Endodermal cell (in vitro differentiated cells): ENCODE data around the gene TMEM240. TPM values are rescaled to one million over a fixed set of nuclear protein-coding genes. Genes with fewer than 3 reads are reported as not detected.
"Not testable (repeated sequence)": the region's sequence is repeated elsewhere in the genome, so short reads cannot be mapped to it uniquely, and the experiment has no call there.

Experiments used
- DNase-seq: peaks from one replicate; pipeline ENCODE4 v3.0.0-alpha.2; 2017
- H3K27ac ChIP-seq: 2 replicates; pipeline ENCODE4 v1.5.1; 2013; ENCODE audit warnings: mild to moderate bottlenecking, low read depth, low read length, moderate library complexity
- H3K27me3 ChIP-seq: 2 replicates; pipeline ENCODE4 v1.6.1; 2013; ENCODE audit warnings: mild to moderate bottlenecking, low read length, moderate library complexity; ENCODE audit not compliant: insufficient read depth, control insufficient read depth, poor library complexity, severe bottlenecking
- H3K36me3 ChIP-seq: 2 replicates; pipeline ENCODE4 v1.7.0; 2013; ENCODE audit warnings: mild to moderate bottlenecking, low read length, moderate library complexity; ENCODE audit not compliant: control insufficient read depth, insufficient read depth
- H3K4me1 ChIP-seq: one replicate; pipeline ENCODE4 v1.7.0; 2013; ENCODE audit warnings: low read length; ENCODE audit not compliant: control insufficient read depth, insufficient read depth
- H3K4me3 ChIP-seq: 2 replicates; pipeline ENCODE4 v1.5.1; 2013; ENCODE audit warnings: mild to moderate bottlenecking, low read length, moderate library complexity
- H3K9ac ChIP-seq: 2 replicates; pipeline ENCODE4 v1.6.1; 2013; ENCODE audit warnings: mild to moderate bottlenecking, low read length, moderate library complexity; ENCODE audit not compliant: poor library complexity, severe bottlenecking; ENCODE audit errors: extremely low read depth
- H3K9me3 ChIP-seq: 2 replicates; pipeline ENCODE4 v1.6.1; 2013; ENCODE audit warnings: mild to moderate bottlenecking, low read length, moderate library complexity; ENCODE audit not compliant: control insufficient read depth
- H3K27ac Mint-ChIP-seq: 2 replicates; pipeline ENCODE4 v1.8.0; 2020; ENCODE audit warnings: mixed read lengths
- H3K27me3 Mint-ChIP-seq: 2 replicates; pipeline ENCODE4 v1.8.0; 2021; ENCODE audit warnings: mild to moderate bottlenecking, mixed read lengths; ENCODE audit not compliant: insufficient read depth
- H3K36me3 Mint-ChIP-seq: 2 replicates; pipeline ENCODE4 v1.8.0; 2020; ENCODE audit warnings: low read depth, mixed read lengths
- H3K4me1 Mint-ChIP-seq: 2 replicates; pipeline ENCODE4 v1.8.0; 2020; ENCODE audit warnings: mixed read lengths
- H3K4me3 Mint-ChIP-seq: 2 replicates; pipeline ENCODE4 v1.8.0; 2020; ENCODE audit warnings: mild to moderate bottlenecking, moderate library complexity, mixed read lengths
- H3K9me3 Mint-ChIP-seq: 2 replicates; pipeline ENCODE4 v1.8.0; 2020; ENCODE audit warnings: mild to moderate bottlenecking, mixed read lengths
- WGBS, 2 experiments: methylation state at CpG; one replicate each; pipeline versions ENCODE4 v1.1.5 to v1.1.7; 2013; ENCODE audit warnings: missing lambda C conversion rate in 2 of 2, mixed read lengths in 1 of 2; ENCODE audit not compliant: insufficient coverage in 1 of 2, insufficient read length in 1 of 2; 5-methylcytosine and 5-hydroxymethylcytosine counted together
- total RNA-seq, 2 donors: library from RNA; stranded (reverse); fragmentation: NEBNext Ultra II Directional in 1 of 2; extraction: Animal tissue kit (Norgen Biotek cat#: 25700) in 1 of 2; gene quantifications; 2 replicates in 1 of 2; 3 replicates in 1 of 2; pipeline ENCODE4 v1.2.1, GENCODE V29; 2021
- TF ChIP-seq, protein P1 (sequence below): fragments of 200-600 bp; sonication (generic); conservative IDR thresholded peaks from 2 replicates; pipeline ENCODE4 v1.5.0; 2021; ENCODE audit warnings: antibody characterized with exemption, mild to moderate bottlenecking

Gene TMEM240
- total RNA-seq, 2 donors from 2014 or later: 6.4 to 6.9 TPM

DNA sequence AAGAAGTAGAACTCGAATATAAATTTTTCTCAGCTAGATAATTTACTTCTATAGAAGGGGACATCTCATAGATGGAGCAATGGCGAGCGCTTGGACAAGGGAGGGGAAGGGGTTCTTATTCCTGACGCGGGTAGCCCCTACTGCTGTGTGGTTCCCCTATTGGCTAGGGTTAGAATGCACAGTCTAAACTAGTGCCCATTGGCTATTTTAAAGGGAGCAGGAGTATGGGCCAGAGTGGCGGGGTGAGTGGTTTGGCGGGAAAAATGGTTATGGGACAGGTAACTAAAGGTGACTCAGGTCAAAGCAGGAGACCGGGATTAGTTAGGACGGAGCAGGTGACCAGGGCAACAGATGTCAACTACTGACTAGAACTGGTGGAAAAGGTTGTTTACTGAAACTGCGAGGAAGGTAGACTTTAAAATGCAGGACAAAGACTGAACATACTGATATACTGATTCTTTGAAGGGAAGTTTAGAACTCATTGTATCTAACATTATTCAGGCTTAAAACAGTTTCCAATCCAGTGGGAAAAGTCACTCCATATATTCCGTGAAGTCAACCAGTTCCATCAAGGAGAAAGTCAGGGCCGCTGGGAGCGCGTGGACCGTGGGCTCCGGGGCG is 29.4 kb downstream of the TMEM240 start:
- H3K4me3 Mint-ChIP-seq: peak overlapping the region; percentile 69
- peaks cover 4% of the 10 kb centered on the region for H3K36me3 Mint-ChIP-seq
- Histone ChIP-seq H3K27ac (peak overlapping the region; percentile 83), H3K36me3 (peaks cover 7% of the 10 kb centered on the region), H3K9me3 (no peaks in the 10 kb centered on the region), H3K27me3 (no peaks in the 10 kb centered on the region), H3K4me1 (no peaks in the 10 kb centered on the region), H3K9ac (peak overlapping the region; percentile 89), H3K4me3 (peak overlapping the region; percentile 94)
- DNase-seq: peak; percentile 80
- peaks cover 4% of the 10 kb centered on the region for H3K4me1 Mint-ChIP-seq
- WGBS, 2 experiments: 28 to 42% methylated on average over 8 to 17 of the region's 17 CpGs
- H3K9me3 Mint-ChIP-seq: no peaks in the 10 kb centered on the region
- TF ChIP-seq, protein P1, sequence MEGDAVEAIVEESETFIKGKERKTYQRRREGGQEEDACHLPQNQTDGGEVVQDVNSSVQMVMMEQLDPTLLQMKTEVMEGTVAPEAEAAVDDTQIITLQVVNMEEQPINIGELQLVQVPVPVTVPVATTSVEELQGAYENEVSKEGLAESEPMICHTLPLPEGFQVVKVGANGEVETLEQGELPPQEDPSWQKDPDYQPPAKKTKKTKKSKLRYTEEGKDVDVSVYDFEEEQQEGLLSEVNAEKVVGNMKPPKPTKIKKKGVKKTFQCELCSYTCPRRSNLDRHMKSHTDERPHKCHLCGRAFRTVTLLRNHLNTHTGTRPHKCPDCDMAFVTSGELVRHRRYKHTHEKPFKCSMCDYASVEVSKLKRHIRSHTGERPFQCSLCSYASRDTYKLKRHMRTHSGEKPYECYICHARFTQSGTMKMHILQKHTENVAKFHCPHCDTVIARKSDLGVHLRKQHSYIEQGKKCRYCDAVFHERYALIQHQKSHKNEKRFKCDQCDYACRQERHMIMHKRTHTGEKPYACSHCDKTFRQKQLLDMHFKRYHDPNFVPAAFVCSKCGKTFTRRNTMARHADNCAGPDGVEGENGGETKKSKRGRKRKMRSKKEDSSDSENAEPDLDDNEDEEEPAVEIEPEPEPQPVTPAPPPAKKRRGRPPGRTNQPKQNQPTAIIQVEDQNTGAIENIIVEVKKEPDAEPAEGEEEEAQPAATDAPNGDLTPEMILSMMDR: peak; percentile 29
- H3K27ac Mint-ChIP-seq: peak overlapping the region; percentile 95
- H3K27me3 Mint-ChIP-seq: no peaks in the 10 kb centered on the region

DNA sequence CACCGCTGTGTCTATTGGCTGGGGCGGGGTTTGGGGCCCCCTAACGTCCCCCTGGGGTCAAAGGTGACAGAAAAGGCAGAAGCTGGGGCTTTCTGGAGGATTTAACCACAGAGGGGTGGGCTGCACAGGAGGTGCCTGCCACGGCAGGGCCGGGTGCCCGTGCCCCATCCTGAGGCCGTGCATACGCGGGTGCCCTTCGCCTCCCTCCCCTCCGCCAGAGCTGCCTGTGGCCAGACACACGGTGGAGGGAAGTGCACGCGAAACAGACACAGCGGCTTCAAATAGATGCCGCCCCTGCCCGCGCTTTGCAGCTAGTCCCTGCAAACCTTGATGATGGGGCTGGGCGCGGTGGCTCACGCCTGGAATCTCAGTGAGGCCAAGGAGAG is 31.0 kb downstream of the TMEM240 start:
- H3K36me3 Mint-ChIP-seq, H3K4me3 ChIP-seq, H3K27ac ChIP-seq, H3K4me3 Mint-ChIP-seq, H3K4me1 ChIP-seq, H3K4me1 Mint-ChIP-seq, H3K27ac Mint-ChIP-seq, H3K36me3 ChIP-seq, DNase-seq, H3K27me3 ChIP-seq, H3K9ac ChIP-seq, H3K27me3 Mint-ChIP-seq, H3K9me3 Mint-ChIP-seq, H3K9me3 ChIP-seq: not testable (repeated sequence)
- 95 to 100% methylated on average over 3 to 15 of the region's 21 CpGs for WGBS, 2 experiments

DNA sequence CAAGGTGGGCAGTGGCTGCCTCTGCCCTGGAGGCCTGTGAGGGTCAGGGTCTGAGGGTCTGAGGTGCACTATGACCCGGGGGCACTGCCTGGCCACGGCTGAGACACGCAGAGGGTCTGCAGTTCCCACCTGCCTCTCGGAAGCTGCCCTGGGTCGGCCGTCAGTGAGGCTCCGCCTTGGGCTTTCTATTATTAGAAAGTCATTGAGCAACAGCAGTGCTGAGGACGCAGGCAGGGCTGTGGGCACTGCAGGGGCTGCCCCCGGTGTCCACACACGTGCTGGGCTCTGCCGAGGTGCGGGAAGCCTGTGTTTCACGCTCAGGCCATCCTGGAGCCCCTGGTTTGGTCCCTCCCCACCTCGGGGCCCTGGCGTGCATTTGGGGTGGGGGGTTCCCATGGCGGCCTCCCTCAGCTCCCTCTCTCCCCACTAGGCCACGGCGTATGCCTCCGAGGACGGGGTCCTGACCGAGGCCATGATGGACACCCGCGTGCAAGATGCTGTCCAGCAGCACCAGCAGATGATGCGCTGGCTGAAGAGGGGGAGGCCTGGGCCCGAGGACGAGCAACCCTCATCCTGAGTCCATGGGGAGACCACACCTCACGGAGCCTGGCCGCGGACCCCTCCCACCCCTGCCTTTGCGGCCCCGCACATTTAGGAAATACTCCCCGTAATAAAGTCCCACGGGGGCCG is 31.5 kb downstream of the TMEM240 start:
- H3K27me3 ChIP-seq, H3K4me3 ChIP-seq, H3K9me3 ChIP-seq, H3K4me1 Mint-ChIP-seq, H3K36me3 Mint-ChIP-seq, H3K27ac Mint-ChIP-seq, H3K27ac ChIP-seq, DNase-seq, H3K9ac ChIP-seq, H3K4me3 Mint-ChIP-seq, H3K4me1 ChIP-seq, H3K9me3 Mint-ChIP-seq, H3K36me3 ChIP-seq, H3K27me3 Mint-ChIP-seq: not testable (repeated sequence)
- WGBS, 2 experiments: 88 to 95% methylated on average over 6 to 13 of the region's 34 CpGs

DNA sequence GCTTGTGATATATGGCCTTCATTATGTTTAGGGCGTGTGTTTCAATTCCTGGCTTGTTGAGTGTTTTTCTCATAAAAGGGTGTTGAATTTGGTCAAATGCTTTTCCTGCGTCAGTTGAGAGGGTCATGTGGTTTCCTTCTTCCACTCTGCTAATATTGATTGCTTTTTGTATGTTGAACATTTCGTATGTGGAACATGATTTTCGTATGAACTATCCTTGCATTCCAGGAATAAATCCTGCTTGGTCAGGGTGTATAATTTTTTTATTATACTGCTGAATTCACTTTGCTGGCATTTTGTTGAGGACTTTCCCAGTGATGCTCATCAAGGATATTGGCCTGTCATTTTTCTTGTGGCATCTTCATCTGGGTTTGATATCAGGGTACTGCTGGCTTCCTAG is 33.1 kb downstream of the TMEM240 start:
- H3K36me3 Mint-ChIP-seq: no peaks in the 10 kb centered on the region
- DNase-seq: no peak
- WGBS, 2 experiments: 84 to 100% methylated on average over 3 to 4 of the region's 4 CpGs
- H3K4me1 Mint-ChIP-seq: peaks cover 8% of the 10 kb centered on the region
- TF ChIP-seq, protein P1: no peak
- Histone ChIP-seq H3K36me3 (no peaks in the 10 kb centered on the region), H3K9ac (no peak overlapping the region), H3K27ac (no peak overlapping the region), H3K27me3 (no peaks in the 10 kb centered on the region), H3K4me1 (no peaks in the 10 kb centered on the region), H3K4me3 (no peak overlapping the region), H3K9me3 (no peaks in the 10 kb centered on the region)
- H3K27me3 Mint-ChIP-seq: no peaks in the 10 kb centered on the region
- H3K9me3 Mint-ChIP-seq: no peaks in the 10 kb centered on the region
- no peak overlapping the region for H3K27ac Mint-ChIP-seq
- no peak overlapping the region for H3K4me3 Mint-ChIP-seq

DNA sequence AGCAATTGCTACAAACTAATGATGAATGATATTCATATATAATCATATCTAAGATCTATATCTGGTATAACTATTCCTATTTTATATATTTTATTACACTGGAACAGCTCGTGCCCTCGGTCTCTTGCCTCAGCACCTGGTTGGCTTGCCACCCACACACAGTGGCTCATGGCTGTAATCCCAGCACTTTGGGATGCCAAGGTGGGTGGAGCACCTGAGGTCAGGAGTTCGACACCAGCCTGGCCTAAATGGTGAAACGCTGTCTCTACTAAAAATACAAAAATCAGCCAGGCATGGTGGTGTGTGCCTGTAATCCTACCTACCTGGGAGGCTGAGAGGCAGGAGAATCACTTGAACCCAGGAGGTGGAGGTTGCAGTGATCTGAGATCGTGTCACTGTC is 34.6 kb downstream of the TMEM240 start:
- H3K27me3 ChIP-seq, H3K9me3 Mint-ChIP-seq, H3K9me3 ChIP-seq, H3K36me3 Mint-ChIP-seq, H3K4me3 ChIP-seq, H3K27me3 Mint-ChIP-seq, H3K4me1 Mint-ChIP-seq, H3K36me3 ChIP-seq, H3K27ac ChIP-seq, DNase-seq, H3K27ac Mint-ChIP-seq, H3K9ac ChIP-seq, H3K4me3 Mint-ChIP-seq, H3K4me1 ChIP-seq: not testable (repeated sequence)
- WGBS, 2 experiments: 97% methylated on average over 5 of the region's 5 CpGs
